CD4-positive, alpha-beta T cell (primary cell): ENCODE measurements around the gene PRDM7. TPM values are rescaled to one million over a fixed set of nuclear protein-coding genes. Genes with fewer than 3 reads are reported as not detected.

Source experiments
- ATAC-seq: fragments of 200-7000 bp; cut with Tn5 transposase; one replicate; pipeline ENCODE4 v1.10.0; 2022; ENCODE audit warnings: mild to moderate bottlenecking; ENCODE audit not compliant: poor library complexity
- CTCF ChIA-PET: fragments of 350-600 bp; sonication (Branson Sonifier 250); formaldehyde crosslinking; loops from one replicate; lab custom pipeline; 2021; ENCODE audit warnings: antibody characterized with exemption, inconsistent platforms; lab: Charles Lee
- POLR2A ChIA-PET: fragments of 350-600 bp; sonication (Branson Sonifier 250); formaldehyde crosslinking; loops from one replicate; lab custom pipeline; 2021; ENCODE audit warnings: antibody characterized with exemption, inconsistent platforms; lab: Charles Lee
- DNase-seq, 14 experiments: peaks; one replicate each; pipeline ENCODE4 v3.0.0-alpha.2; 2013 to 2020; ENCODE audit warnings: mixed read lengths in 2 of 14
- H3K27ac ChIP-seq, 2 donors: one replicate each; pipeline versions ENCODE4 v1.5.1 to v1.7.0; 2013; ENCODE audit warnings: low read length in 2 of 2, low read depth in 1 of 2, mild to moderate bottlenecking in 1 of 2
- H3K27me3 ChIP-seq, 2 experiments: 1 replicate in 1 of 2; 2 replicates in 1 of 2; pipeline versions ENCODE4 v1.6.1 to v1.7.0; 2013; ENCODE audit warnings: low read length in 2 of 2, control low read depth in 1 of 2, mild to moderate bottlenecking in 1 of 2, moderate library complexity in 1 of 2; ENCODE audit not compliant: insufficient read depth in 2 of 2, control insufficient read depth in 1 of 2
- H3K36me3 ChIP-seq: one replicate; pipeline ENCODE4 v1.6.1; 2013; ENCODE audit warnings: low read length, control low read depth; ENCODE audit not compliant: insufficient read depth
- H3K4me1 ChIP-seq: one replicate; pipeline ENCODE4 v1.6.1; 2013; ENCODE audit warnings: low read length, control low read depth; ENCODE audit not compliant: insufficient read depth
- H3K4me3 ChIP-seq: one replicate; pipeline ENCODE4 v1.5.1; 2013; ENCODE audit warnings: mild to moderate bottlenecking, low read length, moderate library complexity
- H3K9me3 ChIP-seq, 2 experiments: 1 replicate in 1 of 2; 2 replicates in 1 of 2; pipeline versions ENCODE4 v1.6.1 to v1.7.0; 2013; ENCODE audit warnings: low read length in 2 of 2, mild to moderate bottlenecking in 2 of 2, control low read depth in 1 of 2, moderate library complexity in 1 of 2; ENCODE audit not compliant: control insufficient read depth in 1 of 2, insufficient read depth in 1 of 2
- H3K27ac Mint-ChIP-seq: one replicate; pipeline ENCODE4 v1.8.0; 2020; ENCODE audit warnings: mixed read lengths
- H3K27me3 Mint-ChIP-seq: one replicate; pipeline ENCODE4 v1.8.0; 2021; ENCODE audit warnings: mixed read lengths
- H3K36me3 Mint-ChIP-seq: one replicate; pipeline ENCODE4 v1.8.0; 2021; ENCODE audit warnings: low read depth, mixed read lengths
- H3K4me1 Mint-ChIP-seq: one replicate; pipeline ENCODE4 v1.8.0; 2021; ENCODE audit warnings: low read depth, mixed read lengths
- H3K4me3 Mint-ChIP-seq: one replicate; pipeline ENCODE4 v1.8.0; 2020; ENCODE audit warnings: mild to moderate bottlenecking, mixed read lengths
- H3K9me3 Mint-ChIP-seq: one replicate; pipeline ENCODE4 v1.8.0; 2020; ENCODE audit warnings: mixed read lengths
- intact Hi-C, 2 experiments: fragments of 100-400 bp; cut with DNase I in 1 of 2; cut with micrococcal nuclease in 1 of 2; formaldehyde crosslinking; loops; one replicate each; pipeline versions ENCODE4 v1.15.1 to v1.9.0; 2023 to 2025; cut with DNase I, micrococcal nuclease
- total RNA-seq, 174 experiments: library from RNA in 2 of 174; stranded (reverse) in 2 of 174; gene quantifications; one replicate each; pipeline ENCODE4 v1.2.3 and lab custom pipeline; 2021 to 2026
- TF ChIP-seq, protein P1 (sequence below): fragments of 200-600 bp; IDR thresholded peaks from one replicate; pipeline ENCODE4 v1.8.0; 2022; ENCODE audit warnings: antibody characterized with exemption, mild to moderate bottlenecking

The PRDM7 gene
- total RNA-seq, 2 experiments from 2014 or later = not detected

DNA sequence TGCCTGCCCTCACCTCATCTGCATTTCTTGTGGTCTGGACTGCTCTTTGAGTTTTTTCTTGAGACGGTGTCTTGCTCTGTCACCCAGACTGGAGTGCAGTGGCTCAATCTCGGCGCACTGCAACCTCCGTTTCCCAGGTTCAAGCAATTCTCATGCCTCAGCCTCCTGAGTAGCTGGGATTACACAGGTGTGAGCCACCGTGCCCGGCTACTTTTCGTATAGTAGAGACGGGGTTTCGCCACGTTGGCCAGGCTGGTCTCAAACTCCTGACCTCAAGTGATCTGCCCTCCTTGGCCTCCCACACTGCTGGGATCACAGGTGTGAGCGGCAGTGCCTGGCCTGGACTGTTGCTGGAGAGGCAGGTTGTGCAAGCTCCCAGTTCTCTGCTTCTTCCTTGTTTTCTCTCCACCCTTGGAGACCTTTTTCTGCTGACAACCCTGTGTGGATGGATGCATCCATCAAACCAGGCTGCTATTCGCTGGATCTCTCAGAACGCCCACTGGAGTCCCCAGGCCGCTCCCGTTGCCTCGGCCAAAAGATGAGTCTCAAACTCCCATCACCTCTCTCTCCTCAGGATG lies 35.1 kb downstream of the PRDM7 start:
- H3K4me3 ChIP-seq = no peak overlapping the region
- H3K9me3 Mint-ChIP-seq = no peaks in the 10 kb centered on the region
- no peak overlapping the region for H3K27ac Mint-ChIP-seq
- peaks cover 10% of the 10 kb centered on the region for H3K4me1 ChIP-seq
- peaks cover 6% of the 10 kb centered on the region for H3K4me1 Mint-ChIP-seq
- ATAC-seq (no peak), DNase-seq (no peak)
- peaks cover 14% of the 10 kb centered on the region for H3K27me3 Mint-ChIP-seq
- intact Hi-C loops = no loop called here
- peaks cover 0 to 4% of the 10 kb centered on the region in 2 experiments for H3K9me3 ChIP-seq
- no peak overlapping the region for H3K4me3 Mint-ChIP-seq
- H3K27ac ChIP-seq = no peak overlapping the region
- H3K36me3 Mint-ChIP-seq = peaks cover 12% of the 10 kb centered on the region
- H3K36me3 ChIP-seq = peaks cover 6% of the 10 kb centered on the region
- TF ChIP-seq, protein P1, sequence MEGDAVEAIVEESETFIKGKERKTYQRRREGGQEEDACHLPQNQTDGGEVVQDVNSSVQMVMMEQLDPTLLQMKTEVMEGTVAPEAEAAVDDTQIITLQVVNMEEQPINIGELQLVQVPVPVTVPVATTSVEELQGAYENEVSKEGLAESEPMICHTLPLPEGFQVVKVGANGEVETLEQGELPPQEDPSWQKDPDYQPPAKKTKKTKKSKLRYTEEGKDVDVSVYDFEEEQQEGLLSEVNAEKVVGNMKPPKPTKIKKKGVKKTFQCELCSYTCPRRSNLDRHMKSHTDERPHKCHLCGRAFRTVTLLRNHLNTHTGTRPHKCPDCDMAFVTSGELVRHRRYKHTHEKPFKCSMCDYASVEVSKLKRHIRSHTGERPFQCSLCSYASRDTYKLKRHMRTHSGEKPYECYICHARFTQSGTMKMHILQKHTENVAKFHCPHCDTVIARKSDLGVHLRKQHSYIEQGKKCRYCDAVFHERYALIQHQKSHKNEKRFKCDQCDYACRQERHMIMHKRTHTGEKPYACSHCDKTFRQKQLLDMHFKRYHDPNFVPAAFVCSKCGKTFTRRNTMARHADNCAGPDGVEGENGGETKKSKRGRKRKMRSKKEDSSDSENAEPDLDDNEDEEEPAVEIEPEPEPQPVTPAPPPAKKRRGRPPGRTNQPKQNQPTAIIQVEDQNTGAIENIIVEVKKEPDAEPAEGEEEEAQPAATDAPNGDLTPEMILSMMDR = no peak
- H3K27me3 ChIP-seq = peaks cover 7 to 9% of the 10 kb centered on the region in 2 experiments
- ChIA-PET CTCF (no interaction called here), POLR2A (no interaction called here)

DNA sequence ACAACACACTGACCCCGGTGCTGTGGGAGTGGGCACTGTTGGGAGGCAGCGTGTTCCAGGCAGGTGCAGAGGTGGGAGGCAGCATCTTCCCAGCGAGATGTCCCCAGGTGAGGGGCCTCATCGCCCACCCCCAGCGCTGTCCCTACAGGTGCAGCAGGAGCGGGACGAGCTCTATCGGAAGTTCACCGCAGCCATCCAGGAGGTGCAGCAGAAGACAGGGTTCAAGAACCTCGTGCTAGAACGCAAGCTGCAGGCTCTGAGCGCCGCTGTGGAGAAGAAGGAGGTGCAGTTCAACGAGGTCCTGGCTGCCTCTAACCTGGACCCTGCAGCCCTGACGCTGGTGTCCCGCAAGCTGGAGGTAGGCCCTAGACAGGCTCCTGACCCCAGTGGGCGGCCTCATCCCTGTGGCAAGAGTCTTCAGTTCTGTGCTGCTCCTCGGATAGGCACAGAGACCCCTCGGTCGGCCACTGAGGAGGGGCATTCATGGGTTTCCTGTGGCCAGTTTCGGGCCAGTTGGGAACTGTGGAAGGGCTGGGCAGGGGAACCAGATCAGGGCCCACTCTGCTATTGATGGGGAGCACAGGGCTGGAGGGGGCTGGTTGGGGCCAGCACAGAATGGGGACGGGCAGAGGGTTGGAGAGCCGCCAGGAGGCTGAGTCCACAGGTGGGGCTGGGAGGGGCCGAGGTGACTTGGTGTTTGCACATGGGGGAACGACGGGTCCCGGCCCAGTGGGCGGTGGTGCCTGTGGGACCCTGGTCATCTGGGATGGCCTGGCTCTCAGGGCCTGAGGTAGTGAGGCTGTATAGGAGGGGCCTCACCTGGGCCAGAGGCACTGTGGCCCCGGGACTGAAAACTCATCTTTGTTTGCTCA lies 36.7 kb downstream of the PRDM7 start:
- H3K9me3 ChIP-seq = no peaks in the 10 kb centered on the region
- no peak overlapping the region for H3K27ac ChIP-seq
- ATAC-seq = no peak
- H3K36me3 ChIP-seq = peaks cover 14% of the 10 kb centered on the region
- no peaks in the 10 kb centered on the region for H3K4me1 Mint-ChIP-seq
- no peaks in the 10 kb centered on the region for H3K4me1 ChIP-seq
- H3K4me3 Mint-ChIP-seq = no peak overlapping the region
- H3K27me3 Mint-ChIP-seq = peaks cover under 1% of the 10 kb centered on the region
- H3K27me3 ChIP-seq = no peaks in the 10 kb centered on the region
- no peak overlapping the region for H3K27ac Mint-ChIP-seq
- ChIA-PET CTCF (no interaction called here), POLR2A (no interaction called here)
- no peak overlapping the region for H3K4me3 ChIP-seq
- H3K9me3 Mint-ChIP-seq = no peaks in the 10 kb centered on the region
- TF ChIP-seq, protein P1 = no peak
- no peak for DNase-seq
- intact Hi-C loops = no loop called here
- peaks cover 22% of the 10 kb centered on the region for H3K36me3 Mint-ChIP-seq

DNA sequence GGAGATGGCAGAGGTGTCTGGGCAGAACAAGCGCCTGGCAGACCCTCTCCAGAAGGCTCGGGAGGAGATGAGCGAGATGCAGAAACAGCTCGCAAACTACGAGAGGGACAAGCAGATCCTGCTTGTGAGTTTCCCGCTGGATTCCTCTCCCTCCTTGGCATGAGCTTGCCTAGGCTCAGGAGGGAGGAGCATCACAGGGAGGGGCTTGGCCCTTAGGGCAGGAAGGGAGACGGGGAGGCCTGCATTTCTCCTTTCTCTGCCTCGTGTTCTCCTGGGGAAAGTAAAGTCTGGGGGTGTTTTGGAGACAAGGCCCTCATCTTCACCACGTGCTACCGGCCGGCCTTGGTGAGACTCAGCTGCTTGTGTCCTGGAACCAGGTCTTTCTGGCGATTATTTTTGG lies 39.9 kb downstream of the PRDM7 start:
- Mint-ChIP-seq H3K27ac (no peak overlapping the region), H3K27me3 (no peaks in the 10 kb centered on the region)
- CTCF ChIA-PET = no interaction called here

More for the DNA sequence above, 39.9 kb downstream of the PRDM7 start:
- Mint-ChIP-seq H3K4me1 (no peaks in the 10 kb centered on the region), H3K4me3 (no peak overlapping the region), H3K36me3 (peaks cover 26% of the 10 kb centered on the region), H3K9me3 (no peaks in the 10 kb centered on the region)
- intact Hi-C loops = no loop called here
- POLR2A ChIA-PET = no interaction called here
- Histone ChIP-seq H3K27me3 (no peaks in the 10 kb centered on the region), H3K4me1 (no peaks in the 10 kb centered on the region), H3K9me3 (no peaks in the 10 kb centered on the region), H3K36me3 (peaks cover 16% of the 10 kb centered on the region), H3K4me3 (no peak overlapping the region), H3K27ac (no peak overlapping the region)
- ATAC-seq (no peak), DNase-seq (no peak)
- TF ChIP-seq, protein P1 = no peak
